Karpas-422 (cell line): Measurements from ENCODE around the gene SPTLC2. TPM values are rescaled to one million over a fixed set of nuclear protein-coding genes. Genes with fewer than 3 reads are reported as not detected.

Experiments
- DNase-seq: peaks from one replicate; pipeline ENCODE4 v3.0.0-alpha.2; 2015
- H2AFZ ChIP-seq: fragments of 200-600 bp; sonication (generic); 2 replicates; pipeline ENCODE4 v1.6.1; 2014; ENCODE audit warnings: antibody characterized with exemption, low read length, mixed read lengths
- H3K27ac ChIP-seq: fragments of 200-600 bp; sonication (generic); 2 replicates; pipeline ENCODE4 v1.5.1; 2014; ENCODE audit warnings: mild to moderate bottlenecking, low read length, moderate library complexity
- H3K27me3 ChIP-seq: fragments of 200-600 bp; sonication (generic); 2 replicates; pipeline ENCODE4 v1.6.1; 2014; ENCODE audit warnings: low read length, mixed read lengths
- H3K36me3 ChIP-seq: fragments of 200-600 bp; sonication (generic); 2 replicates; pipeline ENCODE4 v1.6.1; 2014; ENCODE audit warnings: low read length, mixed read lengths; ENCODE audit not compliant: insufficient read depth
- H3K4me1 ChIP-seq: fragments of 200-600 bp; sonication (generic); 2 replicates; pipeline ENCODE4 v1.6.1; 2014; ENCODE audit warnings: mild to moderate bottlenecking, low read length, mixed read lengths
- H3K4me2 ChIP-seq: fragments of 200-600 bp; sonication (generic); 2 replicates; pipeline ENCODE4 v1.6.1; 2014; ENCODE audit warnings: low read length, low read depth, mild to moderate bottlenecking; ENCODE audit not compliant: poor library complexity, severe bottlenecking
- H3K4me3 ChIP-seq: fragments of 200-600 bp; sonication (generic); 2 replicates; pipeline ENCODE4 v1.5.1; 2014; ENCODE audit warnings: mild to moderate bottlenecking, antibody characterized with exemption, low read length, mixed read lengths
- H3K79me2 ChIP-seq: fragments of 200-600 bp; sonication (generic); 2 replicates; pipeline ENCODE4 v1.6.1; 2014; ENCODE audit warnings: mild to moderate bottlenecking, low read length, mixed read lengths
- H3K9ac ChIP-seq: fragments of 200-600 bp; sonication (generic); 2 replicates; pipeline ENCODE4 v1.6.0; 2014; ENCODE audit warnings: low read length
- H3K9me2 ChIP-seq: fragments of 200-600 bp; sonication (generic), shearing (Covaris generic); replicated peaks from 2 replicates; pipeline ENCODE4 v1.6.0; 2014; ENCODE audit warnings: mild to moderate bottlenecking, low read length, moderate library complexity; ENCODE audit not compliant: insufficient read depth
- H3K9me3 ChIP-seq: fragments of 300-700, 200-600 bp; sonication (generic); 2 replicates; pipeline ENCODE4 v1.6.1; 2014; ENCODE audit warnings: low read length, mixed read lengths
- H4K20me1 ChIP-seq: fragments of 200-600 bp; sonication (generic); 2 replicates; pipeline ENCODE4 v1.6.1; 2014; ENCODE audit warnings: mild to moderate bottlenecking, antibody characterized with exemption, low read length, low read depth; ENCODE audit not compliant: insufficient read depth
- total RNA-seq: library from RNA; depleted of rRNA; stranded (reverse); fragments of >200 nt; shearing (Covaris generic); gene quantifications from 2 replicates; pipeline ENCODE4 v1.2.3, GENCODE V29; 2014; ENCODE audit warnings: low replicate concordance

Gene SPTLC2
- total RNA-seq, 1 experiment from 2014 or later, result 97.0 TPM

- DNase-seq, result no peak
- H3K9me2 ChIP-seq, result no peaks in the 10 kb centered on the region
These were observed 130.3 kb downstream of the SPTLC2 start for GRCh38 chr14:77485901-77486678.

GRCh38 chr14:77485256-77485655, 131.2 kb downstream of the SPTLC2 start:
- H3K9ac ChIP-seq, result no peak overlapping the region
- no peak overlapping the region for H3K27ac ChIP-seq
- no peak overlapping the region for H2AFZ ChIP-seq
- no peak overlapping the region for H3K4me2 ChIP-seq
- H3K4me3 ChIP-seq, result no peak overlapping the region
- H3K9me3 ChIP-seq, result no peaks in the 10 kb centered on the region
- no peaks in the 10 kb centered on the region for H3K4me1 ChIP-seq
- no peaks in the 10 kb centered on the region for H3K79me2 ChIP-seq
- DNase-seq, result no peak
- H3K27me3 ChIP-seq, result no peaks in the 10 kb centered on the region
- H4K20me1 ChIP-seq, result no peaks in the 10 kb centered on the region
- H3K9me2 ChIP-seq, result no peaks in the 10 kb centered on the region
- H3K36me3 ChIP-seq, result no peaks in the 10 kb centered on the region

More at GRCh38 chr14:77485901-77486678, 130.3 kb downstream of the SPTLC2 start:
- Histone ChIP-seq H3K27ac (no peak overlapping the region), H3K9ac (no peak overlapping the region), H2AFZ (no peak overlapping the region), H3K27me3 (no peaks in the 10 kb centered on the region), H3K9me3 (no peaks in the 10 kb centered on the region), H4K20me1 (no peaks in the 10 kb centered on the region), H3K79me2 (no peaks in the 10 kb centered on the region), H3K4me2 (no peak overlapping the region), H3K4me3 (no peak overlapping the region), H3K4me1 (no peaks in the 10 kb centered on the region), H3K36me3 (no peaks in the 10 kb centered on the region)

GRCh38 chr14:77482422-77482821, 134.0 kb downstream of the SPTLC2 start:
- Histone ChIP-seq H2AFZ (no peak overlapping the region), H3K9me2 (no peaks in the 10 kb centered on the region)

GRCh38 chr14:77478796-77479195, 137.6 kb downstream of the SPTLC2 start:
- no peaks in the 10 kb centered on the region for H3K36me3 ChIP-seq
- H3K4me3 ChIP-seq, result no peak overlapping the region
- H3K27me3 ChIP-seq, result no peaks in the 10 kb centered on the region
- H3K9ac ChIP-seq, result no peak overlapping the region
- H3K27ac ChIP-seq, result no peak overlapping the region
- peak; percentile 56 for DNase-seq
- no peak overlapping the region for H2AFZ ChIP-seq
- H3K9me3 ChIP-seq, result no peaks in the 10 kb centered on the region
- H3K4me2 ChIP-seq, result no peak overlapping the region
- H4K20me1 ChIP-seq, result no peaks in the 10 kb centered on the region
- H3K9me2 ChIP-seq, result no peaks in the 10 kb centered on the region
- H3K4me1 ChIP-seq, result no peaks in the 10 kb centered on the region
- no peaks in the 10 kb centered on the region for H3K79me2 ChIP-seq

More at GRCh38 chr14:77482422-77482821, 134.0 kb downstream of the SPTLC2 start:
- Histone ChIP-seq H4K20me1 (no peaks in the 10 kb centered on the region), H3K9ac (no peak overlapping the region), H3K4me3 (no peak overlapping the region), H3K36me3 (no peaks in the 10 kb centered on the region), H3K9me3 (no peaks in the 10 kb centered on the region), H3K4me2 (no peak overlapping the region), H3K79me2 (no peaks in the 10 kb centered on the region), H3K4me1 (no peaks in the 10 kb centered on the region), H3K27me3 (no peaks in the 10 kb centered on the region), H3K27ac (no peak overlapping the region)
- DNase-seq, result no peak

GRCh38 chr14:77478029-77478428, 138.4 kb downstream of the SPTLC2 start:
- Histone ChIP-seq H3K36me3 (no peaks in the 10 kb centered on the region), H3K4me1 (no peaks in the 10 kb centered on the region), H4K20me1 (no peaks in the 10 kb centered on the region), H3K4me2 (no peak overlapping the region), H3K79me2 (no peaks in the 10 kb centered on the region), H2AFZ (no peak overlapping the region), H3K4me3 (no peak overlapping the region), H3K9me2 (no peaks in the 10 kb centered on the region), H3K9me3 (no peaks in the 10 kb centered on the region), H3K9ac (no peak overlapping the region), H3K27ac (no peak overlapping the region), H3K27me3 (no peaks in the 10 kb centered on the region)
- DNase-seq, result no peak

GRCh38 chr14:77475432-77476115, 140.9 kb downstream of the SPTLC2 start:
- no peaks in the 10 kb centered on the region for H3K27me3 ChIP-seq
- no peaks in the 10 kb centered on the region for H3K4me1 ChIP-seq
- H3K79me2 ChIP-seq, result no peaks in the 10 kb centered on the region
- no peak overlapping the region for H2AFZ ChIP-seq
- H3K4me2 ChIP-seq, result no peak overlapping the region
- no peaks in the 10 kb centered on the region for H4K20me1 ChIP-seq
- H3K9me3 ChIP-seq, result no peaks in the 10 kb centered on the region
- no peaks in the 10 kb centered on the region for H3K9me2 ChIP-seq
- no peak overlapping the region for H3K9ac ChIP-seq
- DNase-seq, result no peak
- no peak overlapping the region for H3K27ac ChIP-seq
- no peak overlapping the region for H3K4me3 ChIP-seq
- no peaks in the 10 kb centered on the region for H3K36me3 ChIP-seq

GRCh38 chr14:77474479-77475177, 141.8 kb downstream of the SPTLC2 start:
- DNase-seq, result no peak

GRCh38 chr14:77473921-77474320, 142.5 kb downstream of the SPTLC2 start:
- Histone ChIP-seq H3K4me2 (no peak overlapping the region), H2AFZ (no peak overlapping the region), H3K27me3 (no peaks in the 10 kb centered on the region), H3K9me2 (no peaks in the 10 kb centered on the region), H3K9ac (no peak overlapping the region), H4K20me1 (0 out of 2 replicates have a peak, but pooled peaks cover 8% of the 10 kb centered on the region), H3K9me3 (no peaks in the 10 kb centered on the region), H3K36me3 (peaks cover 7% of the 10 kb centered on the region), H3K79me2 (no peaks in the 10 kb centered on the region), H3K4me3 (no peak overlapping the region), H3K27ac (no peak overlapping the region), H3K4me1 (no peaks in the 10 kb centered on the region)
- no peak for DNase-seq

More at GRCh38 chr14:77474479-77475177, 141.8 kb downstream of the SPTLC2 start:
- Histone ChIP-seq H3K4me2 (no peak overlapping the region), H3K9me2 (no peaks in the 10 kb centered on the region), H3K36me3 (0 out of 2 replicates have a peak, but pooled peaks cover under 1% of the 10 kb centered on the region), H3K27me3 (no peaks in the 10 kb centered on the region), H3K9ac (no peak overlapping the region), H2AFZ (no peak overlapping the region), H3K9me3 (no peaks in the 10 kb centered on the region), H3K27ac (no peak overlapping the region), H3K4me3 (no peak overlapping the region), H4K20me1 (0 out of 2 replicates have a peak, but pooled peaks cover under 1% of the 10 kb centered on the region), H3K4me1 (no peaks in the 10 kb centered on the region), H3K79me2 (no peaks in the 10 kb centered on the region)
